Upper lobe of right lung (tissue), 1 donor: ENCODE results near the gene ZGLP1. TPM values are rescaled to one million over a fixed set of nuclear protein-coding genes. Genes with fewer than 3 reads are reported as not detected.

Experiments used
- ATAC-seq: fragments of 200-7000 bp; cut with Tn5 transposase; one replicate; pipeline ENCODE4 v1.9.1; 2020; ENCODE audit warnings: mild to moderate bottlenecking, moderate library complexity
- DNase-seq: peaks from one replicate; pipeline ENCODE4 v3.0.0-alpha.2; 2020
- H3K27ac ChIP-seq: fragments of 200-600 bp; one replicate; pipeline ENCODE4 v1.8.0; 2022
- H3K27me3 ChIP-seq: fragments of 200-600 bp; one replicate; pipeline ENCODE4 v1.8.0; 2022; ENCODE audit warnings: mild to moderate bottlenecking
- H3K36me3 ChIP-seq: fragments of 200-600 bp; one replicate; pipeline ENCODE4 v1.8.0; 2022
- H3K4me1 ChIP-seq: fragments of 200-600 bp; one replicate; pipeline ENCODE4 v1.8.0; 2022
- H3K4me3 ChIP-seq: fragments of 200-600 bp; one replicate; pipeline ENCODE4 v1.8.0; 2022; ENCODE audit warnings: mild to moderate bottlenecking
- H3K9me3 ChIP-seq: fragments of 200-600 bp; one replicate; pipeline ENCODE4 v1.8.0; 2022
- intact Hi-C: fragments of 100-400 bp; cut with DNase I; formaldehyde crosslinking; loops from one replicate; pipeline ENCODE4 v1.11.0; 2022
- long read RNA-seq: library from polyadenylated mRNA; unstranded; transcript quantifications from one replicate; pipeline ENCODE4 v2.0.0, GENCODE V29; 2021
- total RNA-seq: library from RNA; stranded (reverse); fragmentation: NEBNext Ultra II Directional; extraction: Animal tissue kit (Norgen Biotek cat#: 25700); gene quantifications from one replicate; pipeline ENCODE4 v1.2.1, GENCODE V29; 2021
- TF ChIP-seq, protein P1 (sequence below): fragments of 200-600 bp; IDR thresholded peaks from one replicate; pipeline ENCODE4 v1.8.0; 2022; ENCODE audit warnings: antibody characterized with exemption
- donor health status: DM: no; HTN: yes; CAD: no; lungs with severe emphysema.

Gene ZGLP1
- 3.8 TPM for total RNA-seq
- long read RNA-seq = 0 reads

DNA sequence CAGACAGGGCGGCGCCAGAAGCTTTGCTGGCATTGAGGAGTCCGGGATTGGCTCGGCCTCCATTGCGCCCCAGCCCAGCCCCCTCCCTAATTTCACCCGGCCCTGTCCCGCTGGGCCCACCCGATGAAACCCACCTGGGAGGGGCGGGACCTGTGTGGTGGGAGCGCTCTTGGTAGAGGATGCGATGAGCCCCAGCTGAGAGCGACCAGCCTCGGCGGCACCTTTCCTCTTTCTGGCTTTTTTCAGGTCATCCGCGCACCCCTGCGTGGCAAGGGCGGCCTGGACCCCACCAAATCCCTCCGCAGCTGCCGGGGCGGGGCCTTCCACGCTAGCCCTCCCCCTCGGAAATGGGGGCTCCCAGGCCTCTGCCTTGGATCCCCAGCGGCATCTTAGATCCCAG is at the start of gene ZGLP1:
Gene ZGLP1 (minus strand): TSS at position 393 of the 400 bp plus-strand sequence.
- H3K36me3 ChIP-seq = no peaks in the 10 kb centered on the region
- intact Hi-C loops = no loop called here
- no peaks in the 10 kb centered on the region for H3K4me1 ChIP-seq
- TF ChIP-seq, protein P1, sequence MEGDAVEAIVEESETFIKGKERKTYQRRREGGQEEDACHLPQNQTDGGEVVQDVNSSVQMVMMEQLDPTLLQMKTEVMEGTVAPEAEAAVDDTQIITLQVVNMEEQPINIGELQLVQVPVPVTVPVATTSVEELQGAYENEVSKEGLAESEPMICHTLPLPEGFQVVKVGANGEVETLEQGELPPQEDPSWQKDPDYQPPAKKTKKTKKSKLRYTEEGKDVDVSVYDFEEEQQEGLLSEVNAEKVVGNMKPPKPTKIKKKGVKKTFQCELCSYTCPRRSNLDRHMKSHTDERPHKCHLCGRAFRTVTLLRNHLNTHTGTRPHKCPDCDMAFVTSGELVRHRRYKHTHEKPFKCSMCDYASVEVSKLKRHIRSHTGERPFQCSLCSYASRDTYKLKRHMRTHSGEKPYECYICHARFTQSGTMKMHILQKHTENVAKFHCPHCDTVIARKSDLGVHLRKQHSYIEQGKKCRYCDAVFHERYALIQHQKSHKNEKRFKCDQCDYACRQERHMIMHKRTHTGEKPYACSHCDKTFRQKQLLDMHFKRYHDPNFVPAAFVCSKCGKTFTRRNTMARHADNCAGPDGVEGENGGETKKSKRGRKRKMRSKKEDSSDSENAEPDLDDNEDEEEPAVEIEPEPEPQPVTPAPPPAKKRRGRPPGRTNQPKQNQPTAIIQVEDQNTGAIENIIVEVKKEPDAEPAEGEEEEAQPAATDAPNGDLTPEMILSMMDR = no peak
- no peak within 1 kb of the TSS for H3K4me3 ChIP-seq
- H3K9me3 ChIP-seq = no peaks in the 10 kb centered on the region
- no peak for ATAC-seq
- H3K27ac ChIP-seq = no peak within 1 kb of the TSS
- DNase-seq = no peak
- no peaks in the 10 kb centered on the region for H3K27me3 ChIP-seq

DNA sequence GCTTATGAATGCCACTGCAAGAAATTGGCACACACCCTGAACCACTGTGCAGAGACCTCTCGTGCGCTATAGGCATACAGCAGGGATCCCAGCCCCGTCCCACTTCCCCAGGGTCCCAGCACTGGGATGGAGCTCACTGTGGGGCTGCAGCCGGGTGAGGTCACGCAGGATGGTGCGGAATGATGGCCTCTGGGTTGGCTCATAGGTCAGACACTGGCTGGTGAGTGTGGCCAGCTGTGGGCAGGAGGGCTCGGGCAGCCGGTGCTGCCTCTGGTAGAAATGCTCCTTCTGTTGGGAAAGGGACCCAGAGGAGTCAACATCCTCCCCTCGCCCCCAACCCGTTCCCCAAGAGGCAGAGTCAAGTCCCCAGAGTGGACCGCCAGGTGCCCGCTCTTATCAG is 46.8 kb upstream of the ZGLP1 start:
- Histone ChIP-seq H3K4me1 (no peaks in the 10 kb centered on the region), H3K4me3 (no peak overlapping the region), H3K36me3 (peaks cover 66% of the 10 kb centered on the region), H3K27ac (no peak overlapping the region), H3K9me3 (no peaks in the 10 kb centered on the region), H3K27me3 (no peaks in the 10 kb centered on the region)
- intact Hi-C loops = no loop called here
- TF ChIP-seq, protein P1 = no peak
- ATAC-seq (no peak), DNase-seq (no peak)

DNA sequence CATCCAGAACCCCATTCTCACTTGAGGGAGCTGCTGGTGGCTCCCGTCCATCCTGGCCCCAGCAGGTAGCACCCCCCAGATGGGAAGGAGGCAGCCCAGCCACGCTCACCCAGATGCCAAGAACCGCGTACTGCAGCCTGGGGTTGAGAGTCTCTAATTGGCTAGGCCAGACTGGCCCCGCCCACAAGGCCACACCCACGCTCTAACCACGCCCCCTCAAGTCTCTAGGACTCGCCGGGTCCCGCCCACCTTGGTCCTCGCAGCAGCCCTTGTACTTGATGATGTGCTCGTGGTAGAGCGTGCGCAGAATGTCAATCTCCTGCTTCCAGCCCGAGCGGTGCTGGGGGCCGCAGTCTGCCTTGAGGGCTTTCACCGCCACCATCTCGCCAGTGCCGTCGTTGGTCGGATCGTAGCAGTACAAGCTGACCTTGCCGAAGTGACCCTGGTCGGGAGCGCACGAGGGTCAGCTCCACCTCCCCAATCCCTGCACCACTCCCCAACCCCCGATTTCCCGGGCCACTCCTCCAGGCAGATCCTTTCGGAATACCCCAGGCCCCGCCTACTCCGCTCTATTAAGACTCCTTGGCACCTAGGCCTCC is 44.3 kb upstream of the ZGLP1 start:
- no peak overlapping the region for H3K4me3 ChIP-seq
- no peaks in the 10 kb centered on the region for H3K9me3 ChIP-seq
- ATAC-seq (peak; percentile 47), DNase-seq (no peak)
- peaks cover 69% of the 10 kb centered on the region for H3K36me3 ChIP-seq
- TF ChIP-seq, protein P1 = no peak
- no peaks in the 10 kb centered on the region for H3K4me1 ChIP-seq
- H3K27me3 ChIP-seq = no peaks in the 10 kb centered on the region
- H3K27ac ChIP-seq = no peak overlapping the region
- intact Hi-C loops = no loop called here

DNA sequence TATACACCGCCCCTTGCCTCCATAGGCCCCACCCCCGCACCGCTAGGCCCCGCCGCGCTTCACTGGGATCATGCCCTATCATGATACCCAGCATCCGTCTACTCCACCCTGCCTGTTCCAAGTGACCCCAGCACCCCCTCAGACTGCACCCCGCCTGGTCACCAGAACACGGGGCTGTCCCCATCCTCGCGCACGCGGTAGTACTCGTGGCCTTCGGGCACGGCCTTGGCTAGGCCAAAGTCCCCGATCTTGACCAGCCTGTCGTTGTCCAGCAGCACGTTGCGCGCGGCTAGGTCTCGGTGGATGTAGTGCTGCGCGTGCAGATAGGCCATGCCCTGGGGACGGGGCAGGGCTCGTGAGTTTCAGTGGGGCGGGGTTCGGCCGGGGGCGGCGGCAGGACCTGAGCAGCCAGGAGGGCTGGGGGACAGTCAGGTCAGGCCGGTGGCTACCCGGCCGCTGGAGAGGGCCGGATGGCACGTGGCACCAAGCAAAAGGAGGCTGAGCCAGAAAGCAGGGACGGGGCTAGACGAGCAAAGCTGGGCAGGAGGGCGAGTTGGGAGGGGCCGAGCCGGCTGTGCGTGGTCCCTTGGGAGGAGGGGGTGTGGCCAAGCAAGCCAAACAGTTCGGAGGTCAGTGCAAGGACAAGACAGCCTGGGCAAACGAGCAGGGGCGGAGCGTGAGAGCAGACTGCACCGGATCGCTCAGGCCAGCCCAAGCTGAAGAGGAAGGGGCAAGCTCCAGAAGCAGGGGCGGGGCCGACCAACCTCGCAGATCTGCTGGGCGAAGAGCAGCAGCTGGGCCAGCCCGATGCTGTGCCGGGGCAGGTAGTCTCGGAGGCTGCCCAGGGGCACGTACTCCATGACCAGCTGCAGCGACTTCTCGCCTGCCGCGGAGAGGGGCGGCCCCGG is 43.4 kb upstream of the ZGLP1 start:
- DNase-seq (no peak), ATAC-seq (peak; percentile 46)
- TF ChIP-seq, protein P1 = no peak
- H3K27ac ChIP-seq = peak overlapping the region; percentile 11
- H3K4me1 ChIP-seq = no peaks in the 10 kb centered on the region
- peaks cover 61% of the 10 kb centered on the region for H3K36me3 ChIP-seq
- H3K4me3 ChIP-seq = no peak overlapping the region
- H3K27me3 ChIP-seq = no peaks in the 10 kb centered on the region
- intact Hi-C loops = no loop called here
- H3K9me3 ChIP-seq = no peaks in the 10 kb centered on the region

DNA sequence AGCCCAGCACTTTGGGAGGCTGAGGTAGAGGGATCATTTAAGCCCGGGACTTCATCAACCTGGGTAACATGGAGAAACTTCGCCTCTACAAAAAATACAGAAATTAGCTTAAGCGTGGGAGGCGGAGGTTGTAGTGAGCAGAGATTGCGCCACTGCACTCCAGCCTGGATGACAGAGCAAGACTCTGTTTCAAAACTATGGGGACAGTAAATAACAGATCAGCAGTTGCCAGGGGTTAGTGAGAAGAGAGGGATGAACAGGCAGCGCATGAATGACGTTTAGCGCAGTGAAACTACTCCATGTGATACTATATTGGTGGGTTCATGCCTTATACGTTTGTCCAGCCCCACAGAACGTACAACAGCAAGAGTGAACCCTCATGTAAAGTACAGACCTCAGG is 36.9 kb upstream of the ZGLP1 start:
- ATAC-seq (peak; percentile 95), DNase-seq (peak; percentile 83)
- peak overlapping the region; percentile 78 for H3K27ac ChIP-seq
- H3K4me3 ChIP-seq = no peak overlapping the region
- no peaks in the 10 kb centered on the region for H3K4me1 ChIP-seq
- TF ChIP-seq, protein P1 = no peak
- H3K36me3 ChIP-seq = peaks cover 12% of the 10 kb centered on the region
- H3K27me3 ChIP-seq = no peaks in the 10 kb centered on the region
- intact Hi-C loops = no loop called here
- H3K9me3 ChIP-seq = no peaks in the 10 kb centered on the region
